Measurements from ENCODE around the gene EIF4EBP2.

Gene EIF4EBP2, protein sequence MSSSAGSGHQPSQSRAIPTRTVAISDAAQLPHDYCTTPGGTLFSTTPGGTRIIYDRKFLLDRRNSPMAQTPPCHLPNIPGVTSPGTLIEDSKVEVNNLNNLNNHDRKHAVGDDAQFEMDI

DNA sequence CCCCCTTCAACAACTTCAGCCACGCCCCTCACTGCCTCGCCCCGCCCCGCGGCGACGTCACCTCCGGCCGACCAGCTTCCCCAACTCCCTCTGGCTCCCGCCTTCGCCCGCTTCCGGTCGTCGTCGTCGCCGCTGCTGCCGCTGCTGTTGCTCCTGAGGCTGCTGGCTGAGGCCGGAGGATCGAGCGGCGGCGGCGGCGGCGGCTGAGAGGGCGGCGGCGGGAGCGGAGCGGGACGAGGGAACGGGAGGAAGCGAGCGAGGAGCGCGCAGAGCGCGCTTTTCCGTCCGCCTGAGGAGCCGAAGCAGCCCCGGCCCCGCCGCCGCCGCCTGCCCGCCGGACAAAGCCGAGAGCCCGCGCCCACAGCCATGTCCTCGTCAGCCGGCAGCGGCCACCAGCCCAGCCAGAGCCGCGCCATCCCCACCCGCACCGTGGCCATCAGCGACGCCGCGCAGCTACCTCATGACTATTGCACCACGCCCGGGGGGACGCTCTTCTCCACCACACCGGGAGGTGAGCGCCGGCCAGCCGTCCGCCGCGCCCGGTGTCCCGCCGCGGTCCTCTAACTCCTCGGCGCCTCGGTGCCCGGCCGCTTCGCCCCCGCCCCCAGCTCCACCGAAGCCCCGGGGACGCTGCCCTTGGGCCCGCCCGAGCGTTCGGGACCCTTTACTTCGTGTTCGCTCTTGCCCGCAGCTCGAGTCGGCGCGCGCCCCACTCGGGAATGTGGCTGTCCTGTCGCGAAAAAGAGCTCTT lies at the start of gene EIF4EBP2:
EIF4EBP2 (plus strand) TSS at position 110 of the 751 bp plus-strand sequence; CDS start at position 367, 257 bp downstream.
- peak; percentile 96 for DNase-seq (ENCODE audit: low spot score)

DNA sequence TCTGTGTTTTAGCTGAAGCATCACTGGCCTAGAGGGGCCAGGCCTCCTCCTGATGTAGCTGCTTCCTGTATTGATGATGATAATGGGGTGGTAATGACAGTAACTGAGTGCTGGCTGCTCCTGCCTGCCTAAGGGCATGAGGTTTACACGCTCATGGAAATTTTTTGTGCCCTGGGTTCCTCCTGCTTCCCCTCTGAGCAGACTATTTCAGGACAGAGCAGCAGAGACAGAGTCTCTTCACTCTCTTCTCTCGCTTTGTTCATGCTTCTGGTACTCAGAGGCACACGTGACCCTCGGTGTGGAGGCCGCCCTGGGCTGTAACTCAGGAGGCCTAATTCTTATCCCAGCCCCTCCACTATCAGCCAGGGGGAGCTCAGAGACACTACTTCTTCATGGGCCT lies 49.4 kb upstream of the EIF4EBP2 start:
- no peak for DNase-seq (ENCODE audit: low spot score)

DNA sequence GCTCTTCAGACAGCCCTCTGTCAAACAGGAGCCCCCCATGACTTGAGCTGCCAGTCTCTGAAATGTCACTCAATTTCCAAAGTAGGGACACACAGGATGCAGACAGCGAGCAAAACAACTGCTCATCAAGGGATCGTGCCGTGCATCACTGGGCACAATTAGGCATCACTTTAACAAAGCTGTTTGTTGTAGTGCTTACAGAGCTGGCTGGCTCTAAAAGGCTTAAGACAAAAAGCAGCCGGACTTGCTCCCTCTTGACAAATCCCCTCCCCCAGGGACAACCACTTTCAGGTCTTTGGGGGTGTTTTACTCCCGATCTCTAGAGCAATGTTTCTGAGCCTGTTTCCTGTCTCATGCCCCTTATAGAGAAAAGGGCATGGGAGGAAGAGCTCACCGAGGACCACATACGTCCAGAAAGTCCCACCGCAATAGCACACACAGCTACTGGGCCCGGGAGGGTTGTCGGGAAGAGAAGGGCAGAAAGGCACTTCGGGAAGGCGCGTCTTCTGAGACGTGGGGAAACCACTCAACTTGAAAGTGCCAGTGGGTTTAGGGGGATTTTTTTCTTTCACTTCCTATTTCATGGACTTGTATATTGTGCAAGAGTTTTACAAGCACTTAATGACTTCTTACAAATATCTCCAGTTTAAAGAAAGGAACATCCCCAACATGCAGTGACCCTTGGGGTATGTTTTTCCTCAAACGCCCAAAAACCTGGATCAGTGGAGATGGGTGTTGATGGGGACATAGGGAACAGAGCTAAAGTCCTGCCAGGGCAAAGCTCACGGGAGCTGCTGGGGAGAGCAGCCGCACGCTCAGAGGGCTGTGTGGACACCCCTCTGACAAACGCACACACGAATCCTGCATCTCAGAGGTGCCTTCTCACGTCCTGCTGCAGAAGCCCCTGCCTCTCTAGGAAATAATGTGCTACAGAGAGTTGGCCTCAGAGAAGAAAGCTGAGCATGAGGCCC lies 48.6 kb upstream of the EIF4EBP2 start:
- no peak for DNase-seq (ENCODE audit: low spot score)

DNA sequence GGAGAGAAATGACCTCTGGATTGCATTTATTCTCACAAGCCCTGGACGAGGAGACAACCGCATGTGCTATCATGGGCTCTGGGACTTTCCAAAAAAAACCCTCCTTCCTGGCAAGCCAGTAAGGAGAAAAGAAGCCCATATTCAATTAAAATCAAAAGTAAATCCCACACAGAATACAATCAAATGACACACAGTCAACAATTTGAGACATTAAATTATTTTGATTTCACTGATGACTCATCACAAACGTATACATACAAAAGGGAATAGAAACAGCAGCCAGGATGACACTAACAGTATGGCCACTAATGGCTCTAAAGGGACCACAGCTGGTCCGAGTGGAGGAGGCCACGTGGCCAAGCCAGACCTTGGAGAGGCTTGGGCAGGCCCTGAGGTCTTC lies 46.4 kb upstream of the EIF4EBP2 start:
- no peak for DNase-seq (ENCODE audit: low spot score)

DNA sequence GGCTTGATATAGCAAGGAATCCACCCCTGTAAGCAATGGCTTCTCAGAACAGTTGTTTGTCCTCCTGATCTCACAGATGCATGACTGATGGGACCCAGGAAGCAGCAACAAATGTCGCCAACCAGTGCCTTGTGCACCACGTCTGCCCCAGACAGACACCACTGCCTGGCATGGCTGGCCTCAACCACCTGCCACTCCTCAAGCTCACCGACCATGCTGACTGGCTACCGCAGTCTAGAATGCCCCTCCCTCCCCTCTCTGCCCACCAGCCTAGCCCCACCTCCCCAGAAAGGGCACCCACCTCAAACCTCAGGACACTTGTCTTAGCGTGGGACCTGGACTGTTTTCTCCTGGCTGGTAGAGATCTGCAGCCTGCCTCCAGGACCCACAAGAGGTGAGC lies 45.5 kb upstream of the EIF4EBP2 start:
- DNase-seq (ENCODE audit: low spot score), result no peak

DNA sequence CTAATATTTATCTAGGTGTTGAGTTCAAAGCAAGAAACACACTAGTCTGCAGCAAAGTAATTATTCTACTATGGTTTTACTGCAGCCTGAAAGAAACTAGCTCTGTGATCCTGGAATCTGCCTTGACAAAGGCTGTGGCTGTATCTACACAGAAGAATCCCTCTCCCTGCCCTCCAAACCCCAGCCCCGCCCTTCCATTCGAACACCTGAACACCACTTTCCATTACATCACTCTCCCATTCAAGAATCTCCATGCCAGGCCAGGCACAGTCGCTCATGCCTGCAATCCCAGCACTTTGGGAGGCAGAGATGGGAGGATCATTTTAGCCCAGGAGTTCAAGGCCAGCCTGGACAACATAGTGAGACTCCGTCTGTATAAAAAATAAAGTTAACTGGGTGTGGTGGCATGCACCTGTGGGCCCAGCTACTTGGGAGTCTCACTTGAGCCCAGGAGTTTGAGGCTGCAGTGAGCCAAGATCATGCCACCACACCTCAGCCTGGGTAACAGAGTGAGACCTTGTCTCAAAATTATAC lies 44.9 kb upstream of the EIF4EBP2 start:
- no peak for DNase-seq (ENCODE audit: low spot score)

DNA sequence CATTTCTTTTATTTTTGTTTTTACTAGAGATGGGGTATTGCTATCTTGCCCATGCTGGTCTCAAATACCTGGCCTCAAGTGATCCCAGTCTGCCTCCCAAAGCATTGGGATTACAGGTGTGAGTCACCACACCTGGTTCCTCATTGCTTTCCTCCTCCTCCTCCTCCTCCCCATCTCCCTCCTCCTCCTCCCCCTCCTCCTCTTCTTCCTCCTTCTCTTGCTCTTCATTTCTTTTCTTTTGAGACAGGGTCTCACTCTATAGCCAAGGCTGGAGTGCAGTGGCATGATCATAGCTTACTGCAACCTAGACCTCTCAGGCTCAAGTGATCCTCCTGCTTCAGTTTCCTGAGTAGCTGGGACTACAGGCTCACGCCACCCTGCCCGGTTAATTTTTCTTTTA lies 43.7 kb upstream of the EIF4EBP2 start:
- DNase-seq (ENCODE audit: low spot score), result no peak

DNA sequence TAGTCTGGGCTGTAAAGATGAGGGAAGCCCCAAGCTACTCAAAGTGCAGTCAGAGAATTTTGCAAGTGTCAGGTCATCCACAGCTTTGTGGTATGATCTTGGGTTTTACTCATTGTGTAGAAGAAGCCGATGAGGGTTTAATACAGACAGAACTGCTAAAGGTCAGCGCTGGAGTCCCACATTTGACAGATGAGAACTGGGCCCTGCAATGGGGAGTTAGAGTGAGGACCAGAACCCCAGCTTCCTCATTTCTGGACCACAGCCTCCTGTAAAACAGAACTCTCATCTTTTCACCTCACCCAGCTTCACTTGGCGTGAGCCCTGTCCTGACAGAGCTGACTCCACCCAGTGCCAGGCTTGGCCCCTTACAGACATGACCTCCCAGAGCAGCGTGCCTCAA lies 41.6 kb upstream of the EIF4EBP2 start:
- no peak for DNase-seq (ENCODE audit: low spot score)

DNA sequence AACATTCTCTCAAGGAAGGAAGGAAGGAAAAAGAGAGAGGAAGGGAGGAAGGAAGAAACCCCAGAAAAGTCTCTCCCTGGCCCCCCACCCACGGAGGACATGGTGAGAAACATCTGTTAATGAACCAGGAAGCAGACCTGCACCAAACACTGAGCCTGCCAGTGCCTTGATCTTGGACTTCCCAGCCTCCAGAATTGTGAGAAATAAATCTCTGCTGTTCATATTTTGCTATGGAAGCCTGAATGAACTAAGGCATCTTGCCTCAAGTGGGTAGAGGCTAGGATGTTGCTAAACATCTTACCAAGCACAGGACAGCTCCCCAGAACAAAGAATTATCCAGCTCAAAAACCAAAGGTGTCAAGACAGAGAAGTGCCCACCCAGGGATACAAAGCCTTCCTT lies 40.7 kb upstream of the EIF4EBP2 start:
- DNase-seq (ENCODE audit: low spot score), result no peak

DNA sequence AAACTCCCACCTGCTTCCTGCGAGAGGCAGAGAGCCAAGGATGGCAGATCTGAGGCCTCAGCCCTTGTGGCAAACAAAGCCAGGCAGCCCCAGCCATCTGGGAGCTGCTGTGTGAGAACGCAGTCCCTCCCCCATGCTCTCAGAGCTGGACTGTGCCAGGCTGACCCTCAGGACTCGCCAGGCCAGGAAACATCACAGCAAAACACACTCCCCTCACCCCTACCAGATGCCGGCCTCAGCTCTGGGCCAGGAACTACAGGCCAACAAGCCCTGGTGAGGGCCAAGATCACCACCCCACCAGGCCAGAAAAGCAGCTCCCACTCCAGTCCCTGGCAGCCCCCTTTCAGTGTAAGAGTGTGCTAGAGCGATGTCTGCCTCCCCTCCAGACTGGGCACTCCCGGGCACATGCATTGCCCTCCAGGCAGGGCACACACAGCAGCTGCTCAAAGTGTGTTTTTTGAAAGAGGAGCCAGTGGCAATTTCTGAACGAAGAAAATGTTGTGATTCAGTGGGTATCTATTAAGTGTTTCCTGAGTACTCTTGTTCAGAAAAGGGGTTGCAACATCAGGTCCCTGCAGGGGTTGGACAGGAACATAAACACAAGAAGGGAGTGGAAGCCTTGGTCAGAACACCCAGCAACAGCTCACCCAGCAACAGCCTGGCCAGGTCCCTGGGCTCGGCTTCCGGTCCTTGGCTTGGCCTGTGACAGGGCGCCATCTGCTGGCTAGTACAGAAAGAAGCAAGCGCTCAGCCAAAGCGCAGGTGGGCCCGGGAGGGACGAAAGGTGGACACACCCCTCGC lies 39.8 kb upstream of the EIF4EBP2 start:
- DNase-seq (ENCODE audit: low spot score), result peak; percentile 91

DNA sequence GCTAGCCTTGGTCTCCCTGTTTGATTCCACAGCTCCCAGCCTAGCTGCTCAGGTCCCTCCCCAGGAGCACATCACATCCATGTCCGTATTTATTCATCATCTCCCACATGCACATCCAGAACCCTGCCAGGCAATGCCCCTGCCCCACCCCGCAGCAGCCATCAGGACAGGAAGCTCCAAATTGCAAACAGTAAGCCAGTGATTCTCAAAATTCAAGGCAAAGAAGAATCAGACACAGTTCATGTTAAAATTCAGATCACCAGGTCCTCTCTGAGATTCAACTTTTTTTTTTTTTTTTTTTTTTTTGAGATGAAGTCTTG lies 39.2 kb upstream of the EIF4EBP2 start:
- no peak for DNase-seq (ENCODE audit: low spot score)

DNA sequence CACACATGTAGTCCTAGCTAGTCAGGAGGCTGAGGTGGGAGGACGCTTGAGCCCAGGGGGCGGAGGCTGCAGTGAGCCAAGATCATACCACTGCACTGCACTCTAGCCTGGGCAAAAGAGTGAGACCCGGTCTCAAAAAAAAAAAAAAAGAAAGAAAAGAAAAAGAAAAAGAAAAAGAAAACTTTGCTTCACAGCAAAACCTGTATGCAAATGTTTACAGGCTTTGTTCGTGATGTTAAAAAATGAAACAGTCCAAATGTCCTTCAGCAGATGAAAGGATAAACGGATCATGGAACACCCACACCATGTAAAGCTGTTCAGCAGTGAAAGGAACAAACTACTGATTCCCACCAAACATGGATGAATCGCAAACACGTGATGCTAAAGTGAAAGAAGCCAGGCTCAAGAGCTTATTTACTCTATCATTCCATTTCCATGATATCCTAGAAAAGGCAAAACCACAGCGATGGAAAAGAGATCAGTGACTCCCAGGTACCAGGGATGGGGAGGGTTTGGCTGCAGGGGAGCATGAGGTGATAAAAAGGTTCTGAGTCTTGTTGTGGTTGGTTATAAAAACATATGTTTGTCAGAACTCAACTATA lies 36.6 kb upstream of the EIF4EBP2 start:
- DNase-seq (ENCODE audit: low spot score), result no peak

DNA sequence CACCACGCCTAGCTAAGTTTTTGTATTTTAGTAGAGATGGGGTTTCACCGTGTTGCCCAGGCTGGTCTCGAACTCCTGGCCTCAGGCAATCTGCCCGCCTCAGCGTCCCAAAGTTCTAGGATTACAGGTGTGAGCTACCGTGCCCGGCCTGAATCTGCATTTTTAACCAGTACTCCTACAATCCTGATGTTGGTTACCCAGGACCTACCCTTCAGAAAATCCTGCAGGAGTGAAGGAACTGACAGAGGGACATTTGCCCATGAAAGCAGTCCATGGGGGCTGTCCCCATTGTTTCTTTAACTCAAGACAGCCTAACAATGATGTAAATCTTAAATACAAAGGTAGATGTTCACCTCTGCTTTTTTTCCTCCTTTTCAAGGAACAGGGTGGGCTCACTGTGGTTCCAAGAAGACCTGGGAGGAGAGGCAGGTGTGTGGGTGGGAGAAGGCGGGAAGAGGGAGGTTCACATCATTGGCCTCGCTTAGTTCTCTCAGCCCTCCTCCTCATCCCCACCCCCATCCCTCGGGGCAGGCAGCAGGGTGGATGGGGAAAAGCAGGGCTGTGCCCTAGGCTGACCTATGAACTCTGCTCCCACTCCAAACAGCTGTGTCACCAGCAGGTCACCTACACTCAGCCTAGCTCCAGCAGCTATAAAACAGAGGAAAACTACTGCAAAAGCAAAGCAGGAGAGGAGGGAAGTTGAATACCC lies 35.0 kb upstream of the EIF4EBP2 start:
- DNase-seq (ENCODE audit: low spot score), result no peak

DNA sequence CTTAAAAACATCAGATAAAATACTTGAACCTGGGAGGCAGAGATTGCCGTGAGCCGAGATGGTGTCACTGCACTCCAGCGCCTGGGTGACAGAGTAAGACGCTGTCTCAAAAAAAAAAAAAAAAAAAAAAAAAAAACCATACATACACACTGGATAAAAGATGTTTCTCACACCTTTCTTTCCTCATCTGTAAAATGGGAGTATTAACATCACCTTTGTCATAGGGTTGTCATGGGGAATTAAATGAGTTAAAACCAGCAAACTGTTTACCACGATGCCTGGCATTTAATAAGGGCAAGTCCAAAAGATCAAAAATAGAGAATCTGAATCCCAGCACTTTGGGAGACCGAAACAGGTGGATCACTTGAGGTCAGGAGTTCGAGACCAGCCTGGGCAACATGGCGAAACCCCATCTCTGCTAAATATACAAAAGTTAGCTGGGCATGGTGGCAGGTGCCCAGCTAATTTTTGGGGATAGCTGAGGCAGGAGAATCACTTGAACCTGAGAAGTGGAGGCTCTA lies 34.4 kb upstream of the EIF4EBP2 start:
- no peak for DNase-seq (ENCODE audit: low spot score)

DNA sequence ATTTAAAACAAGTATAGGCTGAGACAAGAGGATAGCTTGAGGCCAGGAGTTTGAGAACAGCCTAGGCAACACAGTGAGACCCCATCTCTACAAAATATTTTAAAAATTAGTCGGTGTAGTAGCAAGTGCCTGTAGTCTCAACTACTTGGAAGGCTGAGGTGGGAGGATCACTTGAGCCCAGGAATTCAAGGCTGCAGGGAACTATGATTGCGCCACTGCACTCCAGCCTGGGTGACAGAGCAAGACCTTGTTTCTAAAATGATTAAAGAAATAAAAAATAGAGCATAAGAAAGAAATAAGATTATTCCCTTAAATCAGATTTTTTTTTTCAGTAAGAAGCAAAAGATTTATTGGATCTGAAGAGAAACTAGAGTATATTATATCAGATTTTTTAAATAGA lies 33.2 kb upstream of the EIF4EBP2 start:
- DNase-seq (ENCODE audit: low spot score), result no peak

DNA sequence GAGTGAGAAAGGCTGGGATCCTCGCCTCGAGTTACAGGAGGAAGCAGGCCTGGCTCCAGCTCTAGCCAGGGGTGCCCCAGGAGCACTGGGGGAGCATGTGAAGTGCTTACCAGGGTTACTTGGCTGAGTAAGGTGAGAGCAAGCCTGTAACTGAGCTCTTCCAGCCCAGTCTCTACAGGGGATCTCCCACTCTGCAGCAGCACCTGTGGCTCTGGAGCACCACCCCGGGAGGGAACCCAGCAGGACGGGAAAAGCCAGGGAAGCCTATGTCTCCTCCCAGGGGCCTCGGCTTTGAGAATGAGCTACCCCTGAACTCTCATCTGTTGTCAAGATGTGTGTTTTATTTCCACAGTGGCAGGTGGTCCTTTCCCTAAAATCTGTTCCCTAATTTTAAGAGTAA lies 32.1 kb upstream of the EIF4EBP2 start:
- no peak for DNase-seq (ENCODE audit: low spot score)

DNA sequence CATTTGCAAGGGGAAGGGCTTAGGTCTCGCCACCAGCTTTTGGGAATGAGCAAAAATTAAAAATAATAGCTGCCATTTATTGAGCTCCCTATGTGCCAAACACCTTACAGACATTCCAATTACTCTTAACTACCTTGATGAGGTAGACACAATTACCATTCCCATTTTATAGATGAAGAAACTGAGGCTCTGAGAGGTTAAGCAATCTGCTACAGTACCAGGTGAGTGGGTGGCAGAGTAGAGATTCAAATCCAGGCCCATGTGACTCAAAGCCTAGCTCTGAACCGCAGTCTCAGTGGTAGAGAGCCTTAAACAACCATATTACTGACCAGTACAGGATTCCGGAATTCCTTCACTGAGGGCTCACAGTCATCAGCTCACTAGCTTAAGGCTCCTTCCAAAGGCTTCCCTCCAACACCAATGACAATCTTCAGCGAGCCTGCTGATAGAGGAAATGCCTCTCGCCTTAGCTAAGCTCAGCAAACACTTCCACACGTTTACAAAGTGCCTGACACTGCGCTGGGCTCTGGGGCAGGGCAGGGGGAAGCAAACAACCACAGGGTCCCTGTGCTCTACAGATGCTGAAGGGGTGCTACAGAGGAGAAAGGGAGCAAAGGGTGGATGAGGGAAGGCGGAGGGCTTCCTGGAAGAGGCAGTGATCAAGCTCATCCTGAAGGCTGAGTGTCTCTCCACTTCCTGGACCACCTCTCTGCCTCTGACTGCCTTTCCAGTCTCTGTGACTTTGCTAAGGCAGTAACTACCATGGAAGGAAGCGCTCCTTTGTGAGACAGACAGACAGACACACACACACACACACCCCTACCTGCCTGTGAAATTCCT lies 28.9 kb upstream of the EIF4EBP2 start:
- no peak for DNase-seq (ENCODE audit: low spot score)

DNA sequence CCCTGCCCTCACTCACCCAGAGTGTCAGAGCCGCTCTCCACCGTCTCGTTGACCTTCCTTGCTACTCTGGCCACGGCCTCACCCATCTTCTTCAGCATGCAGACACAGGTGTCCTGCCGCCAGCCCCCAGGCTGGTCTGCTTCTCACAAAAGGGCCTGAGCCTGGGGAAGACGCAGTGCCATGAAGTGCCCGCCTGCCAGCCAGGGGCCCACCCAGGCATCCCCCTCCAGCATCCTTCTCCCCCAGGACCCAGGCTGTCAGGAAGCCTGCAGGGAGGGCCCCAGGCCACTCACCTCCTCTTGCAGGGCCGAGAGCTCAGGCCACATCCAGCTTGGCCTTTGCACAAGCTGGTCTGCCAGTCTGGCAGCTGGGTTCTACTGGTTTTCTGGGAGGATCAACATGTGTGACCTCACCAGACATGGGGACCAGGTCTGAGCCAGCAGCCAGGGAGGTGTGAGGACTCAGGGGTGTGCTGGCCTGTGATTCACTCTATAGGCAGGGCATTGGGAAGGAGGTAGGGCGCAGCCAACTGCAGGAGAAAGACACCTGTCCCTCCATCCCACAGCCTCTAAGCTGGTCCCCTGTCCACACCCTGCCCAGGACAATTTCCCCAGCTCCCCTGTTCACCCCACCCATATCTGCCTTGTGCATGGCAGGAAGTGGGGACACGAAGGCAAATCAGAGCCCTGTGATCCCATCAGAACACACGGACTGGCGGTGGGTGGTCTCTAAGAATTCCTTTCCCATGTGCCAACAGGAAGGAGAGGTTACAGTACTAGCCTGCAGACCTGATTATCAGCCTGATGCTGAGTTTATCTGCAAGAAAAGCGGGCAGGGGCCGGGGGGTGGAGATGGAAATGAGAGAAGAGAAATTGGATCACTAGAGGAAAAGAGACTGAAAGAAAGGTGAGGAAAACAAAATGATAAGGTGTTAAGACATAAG lies 27.2 kb upstream of the EIF4EBP2 start:
- no peak for DNase-seq (ENCODE audit: low spot score)

DNA sequence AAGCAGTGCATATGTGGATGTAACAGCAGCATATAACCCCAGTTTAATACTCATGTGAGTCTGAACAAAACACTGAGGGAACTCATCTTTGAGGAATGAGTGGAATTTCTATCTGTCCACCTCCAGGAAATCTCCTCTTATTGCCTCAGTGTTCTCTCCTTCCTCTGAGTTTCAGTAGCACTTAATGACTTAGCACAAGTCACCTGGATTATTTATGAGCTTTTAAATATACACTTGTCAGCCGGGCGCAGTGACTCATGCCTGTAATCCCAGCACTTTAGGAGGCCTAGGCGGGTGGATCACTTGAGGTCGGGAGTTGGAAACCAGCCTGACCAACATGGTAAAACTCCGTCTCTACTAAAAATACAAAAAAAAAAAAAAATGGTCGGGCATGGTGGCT lies 25.8 kb upstream of the EIF4EBP2 start:
- DNase-seq (ENCODE audit: low spot score), result peak; percentile 89

Measured in LoVo (cell line).